Measurements from ENCODE around the gene INHBC.
A peak's percentile ranks its signal among the peaks of the same experiment; 100 is the strongest.

INHBC gene

DNA sequence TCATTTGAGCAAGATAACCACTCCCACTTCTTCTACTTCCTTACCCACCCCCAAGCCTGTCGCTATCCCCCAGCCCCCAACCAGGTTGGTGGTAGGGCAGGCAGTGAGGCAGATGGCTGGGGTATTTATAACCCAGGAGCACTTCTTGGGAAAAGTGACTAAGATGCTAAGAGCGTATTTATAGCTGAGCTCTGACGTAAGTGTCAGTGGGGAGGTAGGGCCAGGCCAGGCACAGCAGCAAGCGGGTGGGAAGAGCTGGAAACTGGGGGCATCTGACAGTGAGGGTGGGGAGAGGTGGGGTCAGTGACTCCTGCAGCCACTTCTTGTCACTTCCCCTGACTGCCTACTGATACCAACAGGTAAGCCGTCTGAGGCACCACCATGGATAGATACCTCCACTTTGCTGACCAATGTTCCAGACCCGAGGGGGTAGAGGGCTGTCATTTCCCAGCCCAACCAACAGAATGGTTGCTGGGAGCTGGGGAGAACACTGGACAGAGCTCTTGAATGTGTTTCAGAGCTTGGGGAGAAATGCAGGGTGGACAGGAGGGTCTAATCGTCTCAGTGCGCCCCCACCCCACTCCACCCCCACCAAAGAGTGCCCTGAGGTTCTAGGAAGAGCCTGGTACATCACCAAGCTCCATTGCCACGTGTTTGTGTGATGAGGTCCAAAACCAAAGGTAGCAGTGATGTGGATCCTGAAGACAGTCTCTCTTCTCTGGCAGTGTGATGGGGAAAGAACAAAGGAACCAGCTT, 17.8 kb downstream of the INHBC start:
- ChIA-PET POLR2A (interaction anchor here (0.6 to 1.7 kb wide), 7 partner anchors 10 to 357 kb away, joined by 3 to 6 read pairs (median 3); no protein-coding TSS in a partner anchor), CTCF (interaction anchor here (0.5 to 19.6 kb wide), 45 partner anchors 8 to 328 kb away, joined by 3 to 880 read pairs (median 5); partner anchors contain the start of genes GLI1, INHBC and STAC3)
- peak; percentile 86 for DNase-seq (ENCODE audit: low read depth, low spot score)
- TF ChIP-seq, protein P1, sequence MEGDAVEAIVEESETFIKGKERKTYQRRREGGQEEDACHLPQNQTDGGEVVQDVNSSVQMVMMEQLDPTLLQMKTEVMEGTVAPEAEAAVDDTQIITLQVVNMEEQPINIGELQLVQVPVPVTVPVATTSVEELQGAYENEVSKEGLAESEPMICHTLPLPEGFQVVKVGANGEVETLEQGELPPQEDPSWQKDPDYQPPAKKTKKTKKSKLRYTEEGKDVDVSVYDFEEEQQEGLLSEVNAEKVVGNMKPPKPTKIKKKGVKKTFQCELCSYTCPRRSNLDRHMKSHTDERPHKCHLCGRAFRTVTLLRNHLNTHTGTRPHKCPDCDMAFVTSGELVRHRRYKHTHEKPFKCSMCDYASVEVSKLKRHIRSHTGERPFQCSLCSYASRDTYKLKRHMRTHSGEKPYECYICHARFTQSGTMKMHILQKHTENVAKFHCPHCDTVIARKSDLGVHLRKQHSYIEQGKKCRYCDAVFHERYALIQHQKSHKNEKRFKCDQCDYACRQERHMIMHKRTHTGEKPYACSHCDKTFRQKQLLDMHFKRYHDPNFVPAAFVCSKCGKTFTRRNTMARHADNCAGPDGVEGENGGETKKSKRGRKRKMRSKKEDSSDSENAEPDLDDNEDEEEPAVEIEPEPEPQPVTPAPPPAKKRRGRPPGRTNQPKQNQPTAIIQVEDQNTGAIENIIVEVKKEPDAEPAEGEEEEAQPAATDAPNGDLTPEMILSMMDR (IDR thresholded peaks at IDR 0.05; ENCODE audit: insufficient read depth, low read length, missing control alignments) = no peak
- peak overlapping the region; percentile 19 for H3K4me3 ChIP-seq (ENCODE audit: low read depth, low read length)

DNA sequence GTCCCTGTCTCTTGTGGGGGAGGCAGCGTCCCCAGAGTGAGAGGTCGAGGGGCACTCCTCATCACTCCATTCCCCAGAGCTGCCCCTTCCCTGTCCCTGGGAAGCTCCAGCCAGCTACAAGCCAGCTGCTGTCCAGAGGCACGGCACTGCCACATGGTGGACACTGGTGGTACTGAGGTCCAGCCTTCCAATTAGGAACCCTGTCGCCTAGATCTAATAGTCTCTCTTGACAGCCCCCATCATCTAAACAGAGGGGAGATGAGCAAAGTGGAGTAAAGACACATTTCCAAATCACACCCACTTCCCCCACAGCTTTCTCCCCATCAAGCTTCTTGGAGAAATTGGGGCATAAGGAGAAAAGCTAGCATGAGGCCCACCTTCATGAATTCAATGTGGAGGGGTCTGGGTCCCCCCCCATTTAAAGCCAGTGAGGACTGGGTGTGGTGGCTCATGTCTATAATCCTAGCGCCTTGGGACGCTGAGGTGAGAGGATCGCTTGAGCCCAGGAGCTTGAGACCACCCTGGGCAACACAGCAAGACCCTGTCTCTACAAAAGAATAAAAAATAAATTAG, 18.4 kb downstream of the INHBC start:
- no peak for DNase-seq (ENCODE audit: low read depth, low spot score)
- CTCF ChIA-PET = interaction anchor here (0.5 to 19.6 kb wide), 45 partner anchors 10 to 329 kb away, joined by 3 to 880 read pairs (median 5); partner anchors contain the start of genes INHBC and STAC3
- H3K4me3 ChIP-seq (ENCODE audit: low read depth, low read length) = no peak overlapping the region
- TF ChIP-seq, protein P1 (IDR thresholded peaks at IDR 0.05; ENCODE audit: insufficient read depth, low read length, missing control alignments) = peak; percentile 94
- POLR2A ChIA-PET = interaction anchor here (0.6 to 1.7 kb wide), 5 partner anchors 13 to 180 kb away, joined by 3 to 6 read pairs (median 4); no protein-coding TSS in a partner anchor

DNA sequence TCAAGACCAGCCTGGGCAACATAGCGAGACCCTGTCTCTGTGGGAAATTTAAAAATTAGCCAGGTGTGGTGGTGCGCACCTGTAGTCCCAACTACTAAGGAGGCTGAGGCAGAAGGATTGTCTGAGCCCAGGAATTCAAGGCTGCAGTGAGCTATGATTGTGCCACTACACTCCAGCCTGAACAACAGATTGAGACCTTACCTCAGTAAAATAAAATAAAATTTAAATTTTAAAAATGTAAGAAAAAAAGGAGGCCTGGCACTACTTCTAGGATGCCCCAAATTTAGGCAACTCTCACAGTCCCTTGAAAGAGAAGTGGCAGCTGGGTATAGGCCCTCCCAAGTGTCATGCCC, 19.6 kb downstream of the INHBC start:
- TF ChIP-seq, protein P1 (IDR thresholded peaks at IDR 0.05; ENCODE audit: insufficient read depth, low read length, missing control alignments) = no peak
- POLR2A ChIA-PET = interaction anchor here (1.2 kb wide), 1 partner anchor 145 kb away, joined by 4 read pairs; no protein-coding TSS in a partner anchor
- no peak for DNase-seq (ENCODE audit: low read depth, low spot score)
- CTCF ChIA-PET = interaction anchor here (1.0 to 19.6 kb wide), 21 partner anchors 10 to 241 kb away, joined by 3 to 880 read pairs (median 17); partner anchors contain the start of genes INHBC and STAC3
- H3K4me3 ChIP-seq (ENCODE audit: low read depth, low read length) = no peak overlapping the region

DNA sequence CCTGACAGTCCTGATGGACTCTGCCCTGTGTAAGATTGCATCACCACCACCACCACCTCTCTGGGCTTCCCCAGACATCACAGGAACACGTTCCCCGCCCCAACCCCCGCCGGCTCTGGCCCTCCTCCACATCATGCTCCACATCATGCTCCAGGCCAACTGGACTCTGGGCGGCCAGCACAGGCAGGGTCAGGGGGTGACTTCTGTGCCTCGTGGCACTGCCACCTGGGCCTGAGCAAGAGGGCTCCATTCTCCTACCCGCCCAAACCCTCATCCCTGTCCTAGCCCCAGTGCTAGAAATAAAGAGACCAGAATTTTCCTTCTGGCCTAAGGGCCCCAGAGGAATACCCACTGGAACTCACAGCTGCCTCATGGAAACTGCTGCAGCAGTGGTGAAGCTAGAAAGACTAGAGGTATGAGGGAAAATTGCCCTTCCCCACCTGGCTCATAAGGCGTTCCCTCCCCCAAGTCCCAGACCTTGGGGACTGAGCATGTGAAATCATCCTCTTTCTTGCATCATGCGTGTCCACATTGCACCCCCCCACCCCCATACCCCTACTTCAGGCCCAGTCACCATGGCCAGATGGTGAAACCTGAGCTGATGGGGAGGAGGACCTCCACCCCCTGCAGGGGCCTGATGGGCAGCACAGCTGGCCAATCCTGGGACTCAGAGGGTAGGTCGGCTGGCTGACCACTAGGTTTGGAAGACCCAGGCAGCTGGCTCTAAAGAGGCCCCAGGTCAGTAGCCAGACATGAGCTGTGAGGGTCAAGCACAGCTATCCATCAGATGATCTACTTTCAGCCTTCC, 20.2 kb downstream of the INHBC start, which contains the start of gene INHBE:
TSS of gene INHBE (plus strand) at position 742 of the 808 bp plus-strand sequence. CDS start 230 bp downstream, outside the sequence.
- peak; percentile 77 for DNase-seq (ENCODE audit: low read depth, low spot score)
- POLR2A ChIA-PET = interaction anchor here (1.2 to 1.3 kb wide), 2 partner anchors 65 to 145 kb away, joined by 3 to 4 read pairs; partner anchors contain the start of gene DDIT3
- peak within 1 kb of the TSS; percentile 46 for H3K4me3 ChIP-seq (ENCODE audit: low read depth, low read length)
- CTCF ChIA-PET = interaction anchor here (0.6 to 19.6 kb wide), 31 partner anchors 9 to 241 kb away, joined by 3 to 880 read pairs (median 7); partner anchors contain the start of genes B4GALNT1, INHBC and STAC3
- TF ChIP-seq, protein P1 (IDR thresholded peaks at IDR 0.05; ENCODE audit: insufficient read depth, low read length, missing control alignments) = no peak

DNA sequence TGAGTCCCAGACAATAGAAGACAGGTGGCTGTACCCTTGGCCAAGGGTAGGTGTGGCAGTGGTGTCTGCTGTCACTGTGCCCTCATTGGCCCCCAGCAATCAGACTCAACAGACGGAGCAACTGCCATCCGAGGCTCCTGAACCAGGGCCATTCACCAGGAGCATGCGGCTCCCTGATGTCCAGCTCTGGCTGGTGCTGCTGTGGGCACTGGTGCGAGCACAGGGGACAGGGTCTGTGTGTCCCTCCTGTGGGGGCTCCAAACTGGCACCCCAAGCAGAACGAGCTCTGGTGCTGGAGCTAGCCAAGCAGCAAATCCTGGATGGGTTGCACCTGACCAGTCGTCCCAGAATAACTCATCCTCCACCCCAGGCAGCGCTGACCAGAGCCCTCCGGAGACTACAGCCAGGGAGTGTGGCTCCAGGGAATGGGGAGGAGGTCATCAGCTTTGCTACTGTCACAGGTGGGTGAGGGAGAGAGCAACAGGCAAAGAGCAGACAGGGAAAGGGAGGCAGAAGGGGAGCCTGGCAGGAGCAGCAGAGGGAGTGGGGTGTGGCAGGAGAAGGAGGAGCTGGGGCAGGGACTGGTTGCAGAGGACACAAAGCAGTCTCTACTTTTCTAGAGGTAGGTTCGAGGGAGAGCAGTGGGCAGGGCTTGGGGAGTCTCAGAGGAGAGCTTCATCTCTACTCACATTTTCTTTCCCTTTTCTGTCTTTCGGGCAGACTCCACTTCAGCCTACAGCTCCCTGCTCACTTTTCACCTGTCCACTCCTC, 21.0 kb downstream of the INHBC start:
- H3K4me3 ChIP-seq (ENCODE audit: low read depth, low read length) = peak overlapping the region; percentile 46
- no peak for DNase-seq (ENCODE audit: low read depth, low spot score)
- TF ChIP-seq, protein P1 (IDR thresholded peaks at IDR 0.05; ENCODE audit: insufficient read depth, low read length, missing control alignments) = no peak
- CTCF ChIA-PET = interaction anchor here (0.6 to 19.6 kb wide), 28 partner anchors 8 to 585 kb away, joined by 3 to 880 read pairs (median 4); partner anchors contain the start of genes B4GALNT1, INHBC and STAC3
- POLR2A ChIA-PET = interaction anchor here (1.2 to 1.3 kb wide), 2 partner anchors 65 to 146 kb away, joined by 3 to 4 read pairs; partner anchors contain the start of gene DDIT3
